Kidney epithelial cell (primary cell): Measurements from ENCODE around the gene SLC23A3. TPM values are rescaled to one million over a fixed set of nuclear protein-coding genes. Genes with fewer than 3 reads are reported as not detected.
A peak's percentile ranks its signal among the peaks of the same experiment; 100 is the strongest.

Source experiments
- DNase-seq: peaks from one replicate; pipeline ENCODE4 v3.0.0-alpha.2; 2010; ENCODE audit warnings: low read depth
- H3K27me3 ChIP-seq: 2 replicates; pipeline ENCODE4 v1.6.0; 2011; ENCODE audit warnings: low read length; ENCODE audit not compliant: control insufficient read depth, insufficient read depth
- H3K36me3 ChIP-seq: 2 replicates; pipeline ENCODE4 v1.5.1; 2011; ENCODE audit warnings: low read length; ENCODE audit not compliant: control insufficient read depth, insufficient read depth
- H3K4me3 ChIP-seq: 2 replicates; pipeline ENCODE4 v1.5.1; 2011; ENCODE audit warnings: low read depth, mild to moderate bottlenecking, control low read depth, low read length
- total RNA-seq: library from RNA; depleted of rRNA; stranded (reverse); fragments of >200 nt; gene quantifications from 2 replicates; pipeline ENCODE4 v1.2.3, GENCODE V29; 2015
- TF ChIP-seq, protein P1 (sequence below): IDR thresholded peaks from 2 replicates; pipeline ENCODE4 v1.5.1; 2011; ENCODE audit warnings: mild to moderate bottlenecking, moderate library complexity, low read length, control low read depth, inconsistent platforms; ENCODE audit not compliant: insufficient read depth, poor library complexity, severe bottlenecking

SLC23A3 gene
- total RNA-seq, 1 donor from 2014 or later = 0.84 TPM

DNA sequence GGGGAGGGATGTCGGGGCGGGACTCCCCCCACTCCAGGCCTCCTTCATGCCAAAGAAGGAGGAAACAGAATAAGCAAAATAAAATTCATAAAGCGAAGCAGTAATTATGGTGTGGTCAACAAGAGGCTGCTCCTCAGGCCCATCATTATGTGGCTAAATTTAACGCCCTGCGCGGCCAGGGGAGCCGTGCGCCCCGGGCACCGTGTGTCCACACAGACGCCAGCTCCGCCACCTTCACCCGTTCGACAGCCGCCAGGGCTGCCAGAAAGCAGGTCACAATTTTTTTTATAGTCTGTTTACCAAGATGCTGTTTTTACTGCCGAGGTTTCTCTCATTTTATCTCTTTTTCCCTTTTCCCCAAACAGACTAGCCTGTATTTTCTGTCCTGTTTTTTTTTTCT is 40.2 kb downstream of the SLC23A3 start:
- no peak for DNase-seq
- Histone ChIP-seq H3K4me3 (no peak overlapping the region), H3K36me3 (no peaks in the 10 kb centered on the region), H3K27me3 (no peaks in the 10 kb centered on the region)
- TF ChIP-seq, protein P1, sequence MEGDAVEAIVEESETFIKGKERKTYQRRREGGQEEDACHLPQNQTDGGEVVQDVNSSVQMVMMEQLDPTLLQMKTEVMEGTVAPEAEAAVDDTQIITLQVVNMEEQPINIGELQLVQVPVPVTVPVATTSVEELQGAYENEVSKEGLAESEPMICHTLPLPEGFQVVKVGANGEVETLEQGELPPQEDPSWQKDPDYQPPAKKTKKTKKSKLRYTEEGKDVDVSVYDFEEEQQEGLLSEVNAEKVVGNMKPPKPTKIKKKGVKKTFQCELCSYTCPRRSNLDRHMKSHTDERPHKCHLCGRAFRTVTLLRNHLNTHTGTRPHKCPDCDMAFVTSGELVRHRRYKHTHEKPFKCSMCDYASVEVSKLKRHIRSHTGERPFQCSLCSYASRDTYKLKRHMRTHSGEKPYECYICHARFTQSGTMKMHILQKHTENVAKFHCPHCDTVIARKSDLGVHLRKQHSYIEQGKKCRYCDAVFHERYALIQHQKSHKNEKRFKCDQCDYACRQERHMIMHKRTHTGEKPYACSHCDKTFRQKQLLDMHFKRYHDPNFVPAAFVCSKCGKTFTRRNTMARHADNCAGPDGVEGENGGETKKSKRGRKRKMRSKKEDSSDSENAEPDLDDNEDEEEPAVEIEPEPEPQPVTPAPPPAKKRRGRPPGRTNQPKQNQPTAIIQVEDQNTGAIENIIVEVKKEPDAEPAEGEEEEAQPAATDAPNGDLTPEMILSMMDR = no peak

DNA sequence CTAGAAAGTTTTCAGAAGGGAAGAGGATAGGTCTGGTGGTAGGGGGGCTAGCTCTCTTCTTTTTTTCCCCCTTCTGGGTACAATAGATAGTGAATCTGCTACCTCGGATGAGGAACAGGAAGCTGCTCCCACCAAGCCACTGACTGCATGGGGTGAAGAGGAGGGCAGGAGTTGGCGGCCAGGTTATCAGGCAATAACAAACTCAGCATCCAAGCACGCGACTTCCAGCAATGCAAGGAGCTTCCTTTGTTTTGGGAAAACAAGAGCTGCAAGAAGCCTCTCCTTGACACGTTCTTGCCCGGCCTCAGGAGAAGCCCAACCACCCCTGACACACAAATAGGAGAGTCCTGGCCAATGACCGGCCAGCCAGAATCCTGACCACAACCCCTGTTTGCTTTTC is 41.4 kb downstream of the SLC23A3 start:
- Histone ChIP-seq H3K36me3 (no peaks in the 10 kb centered on the region), H3K4me3 (no peak overlapping the region), H3K27me3 (no peaks in the 10 kb centered on the region)
- TF ChIP-seq, protein P1 = no peak
- no peak for DNase-seq

DNA sequence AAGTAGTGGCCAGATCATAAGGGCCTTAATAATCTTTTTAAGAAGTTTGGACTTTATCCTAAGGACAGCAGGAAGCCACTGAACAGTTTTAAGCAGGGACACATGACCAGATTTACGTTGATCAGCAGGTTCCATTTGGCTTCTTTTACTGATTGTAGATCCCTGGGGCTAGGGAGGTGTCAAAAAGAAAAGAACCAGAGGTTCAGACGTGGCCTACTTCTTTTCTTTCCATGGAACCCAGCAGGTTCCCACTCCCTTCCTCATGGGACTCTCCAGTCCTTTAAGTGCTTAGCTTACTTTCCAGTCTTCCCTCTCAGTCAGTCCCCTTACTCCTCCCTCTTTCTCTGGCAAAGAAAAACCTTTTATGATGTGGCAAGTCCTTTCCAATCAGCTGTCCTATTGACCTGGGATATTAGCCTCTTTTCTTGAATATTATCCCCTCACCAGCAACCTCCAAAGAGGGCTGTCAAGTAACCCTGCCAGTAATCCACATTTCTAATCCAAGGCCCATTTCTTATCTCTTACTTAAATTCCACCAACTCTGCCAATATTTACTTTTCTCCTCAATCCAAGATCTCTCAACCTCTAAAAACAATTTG is 42.7 kb downstream of the SLC23A3 start:
- H3K27me3 ChIP-seq = no peaks in the 10 kb centered on the region
- no peak overlapping the region for H3K4me3 ChIP-seq
- DNase-seq = no peak
- TF ChIP-seq, protein P1 = no peak
- no peaks in the 10 kb centered on the region for H3K36me3 ChIP-seq

DNA sequence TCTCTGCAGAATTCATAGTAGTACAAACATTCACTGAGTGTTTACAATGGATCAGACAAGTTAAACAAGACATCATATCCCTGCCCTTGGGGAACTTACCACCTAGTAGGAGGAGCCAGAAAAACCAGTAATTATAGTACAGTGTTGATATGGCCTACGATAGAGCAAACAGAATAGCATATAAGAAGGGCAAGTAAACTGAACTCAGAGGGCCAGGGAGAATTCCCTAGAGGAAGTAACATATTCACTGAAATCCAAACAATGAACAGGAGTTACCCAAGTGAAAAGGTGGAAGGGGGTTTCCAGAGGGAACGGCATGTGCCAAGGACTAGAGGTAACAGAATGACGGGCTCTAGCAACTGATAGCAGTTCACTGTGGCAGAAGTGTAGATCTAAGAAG is 43.3 kb downstream of the SLC23A3 start:
- DNase-seq = no peak
- Histone ChIP-seq H3K36me3 (no peaks in the 10 kb centered on the region), H3K4me3 (no peak overlapping the region), H3K27me3 (no peaks in the 10 kb centered on the region)
- TF ChIP-seq, protein P1 = no peak

DNA sequence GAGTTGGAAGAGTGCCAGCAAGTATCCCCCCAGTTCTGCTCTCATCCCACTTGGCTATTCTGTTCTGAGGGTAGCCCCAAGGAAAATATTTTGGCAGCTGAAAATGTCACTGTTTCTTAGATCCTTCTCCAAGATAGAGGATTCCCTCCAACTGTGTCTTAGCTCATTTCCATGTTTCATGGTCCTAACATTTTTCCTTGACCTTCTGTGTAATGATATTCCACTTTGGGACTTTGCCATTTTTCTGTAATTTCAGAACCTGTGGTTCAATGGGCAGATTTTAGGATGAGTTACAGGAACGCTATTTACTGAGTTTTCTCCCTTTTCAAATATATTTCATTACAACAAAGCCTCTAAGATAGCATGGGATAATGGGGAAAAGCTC is 44.0 kb downstream of the SLC23A3 start:
- DNase-seq = no peak
- no peak overlapping the region for H3K4me3 ChIP-seq
- no peaks in the 10 kb centered on the region for H3K27me3 ChIP-seq
- H3K36me3 ChIP-seq = no peaks in the 10 kb centered on the region
- TF ChIP-seq, protein P1 = no peak

DNA sequence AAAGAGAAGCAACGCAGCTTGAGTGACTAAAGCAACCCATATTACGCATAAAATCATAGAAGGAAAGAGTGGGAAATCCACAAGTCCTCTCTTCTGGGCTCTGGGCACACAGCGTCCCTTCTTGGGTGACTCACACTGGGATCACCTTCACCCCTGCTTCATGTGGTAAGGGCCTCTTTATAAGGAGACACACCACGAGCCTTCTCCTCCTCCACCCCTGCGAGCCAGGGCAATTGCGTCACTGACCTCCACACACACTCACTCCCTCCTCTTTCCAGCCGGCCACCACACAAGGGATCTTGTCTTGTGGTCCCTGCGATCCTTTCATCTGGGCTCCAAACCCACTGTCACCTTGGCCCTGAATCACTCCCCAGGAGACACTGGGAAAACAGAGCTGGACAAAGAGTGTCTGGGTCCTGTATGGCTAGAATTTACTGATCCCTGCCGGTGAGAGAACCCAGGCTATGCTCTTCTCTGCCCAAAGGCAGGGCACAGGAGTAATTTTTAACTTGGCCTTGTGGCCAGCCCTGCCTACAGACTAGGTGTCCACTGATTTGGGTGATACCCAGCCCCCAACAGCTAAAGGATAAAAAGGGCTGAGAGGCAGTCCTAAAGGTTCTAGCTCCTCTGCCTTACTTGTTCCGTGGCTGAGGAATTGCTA is 44.5 kb downstream of the SLC23A3 start:
- TF ChIP-seq, protein P1 = no peak
- DNase-seq = peak; percentile 47
- H3K27me3 ChIP-seq = no peaks in the 10 kb centered on the region
- no peak overlapping the region for H3K4me3 ChIP-seq
- H3K36me3 ChIP-seq = no peaks in the 10 kb centered on the region
